ENCODE data around the gene MCF2L.

MCF2L gene

GRCh38 chr13:112947796-112948195, 21.2 kb upstream of the MCF2L start:
- DNase-seq (ENCODE audit: low read depth in 1 of 2, low spot score in 1 of 2), result no peak

DNA sequence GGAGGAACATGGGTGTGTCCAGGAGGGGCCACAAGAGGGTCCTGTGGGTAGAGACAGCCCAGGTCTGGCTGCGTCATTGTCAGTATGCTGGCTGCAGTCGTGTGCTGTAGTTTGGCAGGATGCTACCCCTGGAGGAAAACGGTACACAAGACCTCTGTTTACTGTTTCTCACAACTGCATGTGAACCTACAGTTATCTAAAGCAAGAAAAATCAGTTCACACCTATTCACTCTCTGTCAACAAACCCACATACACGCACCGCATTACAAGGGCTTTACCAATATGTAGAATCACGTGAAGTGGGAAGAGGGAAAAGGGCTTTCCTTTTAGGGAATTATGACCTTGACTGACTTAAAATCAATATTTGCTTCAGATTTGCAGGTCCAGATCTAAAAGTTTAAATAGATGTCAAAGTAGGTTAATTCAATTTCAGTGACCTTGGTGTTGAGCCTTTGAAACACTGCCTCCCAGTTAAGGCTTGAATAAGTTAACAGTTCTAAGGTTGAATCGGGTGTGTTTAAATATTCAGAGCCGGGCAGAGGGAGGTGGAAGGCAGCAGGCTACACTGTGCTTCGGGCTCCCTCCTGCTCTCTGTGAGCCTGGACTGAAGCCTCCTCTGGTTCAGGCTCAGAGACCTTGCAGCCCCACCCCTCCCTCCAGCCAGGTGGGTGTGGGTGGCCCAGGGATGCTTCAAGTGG, 17.2 kb upstream of the MCF2L start:
- no peak for DNase-seq (ENCODE audit: low read depth in 1 of 2, low spot score in 1 of 2)

- DNase-seq (ENCODE audit: low read depth in 1 of 2, low spot score in 1 of 2), result no peak
Measured at GRCh38 chr13:112952759-112953551, 16.1 kb upstream of the MCF2L start.

- no peak for DNase-seq (ENCODE audit: low read depth in 1 of 2, low spot score in 1 of 2)
Measured at GRCh38 chr13:112953591-112954487, 15.2 kb upstream of the MCF2L start.

DNA sequence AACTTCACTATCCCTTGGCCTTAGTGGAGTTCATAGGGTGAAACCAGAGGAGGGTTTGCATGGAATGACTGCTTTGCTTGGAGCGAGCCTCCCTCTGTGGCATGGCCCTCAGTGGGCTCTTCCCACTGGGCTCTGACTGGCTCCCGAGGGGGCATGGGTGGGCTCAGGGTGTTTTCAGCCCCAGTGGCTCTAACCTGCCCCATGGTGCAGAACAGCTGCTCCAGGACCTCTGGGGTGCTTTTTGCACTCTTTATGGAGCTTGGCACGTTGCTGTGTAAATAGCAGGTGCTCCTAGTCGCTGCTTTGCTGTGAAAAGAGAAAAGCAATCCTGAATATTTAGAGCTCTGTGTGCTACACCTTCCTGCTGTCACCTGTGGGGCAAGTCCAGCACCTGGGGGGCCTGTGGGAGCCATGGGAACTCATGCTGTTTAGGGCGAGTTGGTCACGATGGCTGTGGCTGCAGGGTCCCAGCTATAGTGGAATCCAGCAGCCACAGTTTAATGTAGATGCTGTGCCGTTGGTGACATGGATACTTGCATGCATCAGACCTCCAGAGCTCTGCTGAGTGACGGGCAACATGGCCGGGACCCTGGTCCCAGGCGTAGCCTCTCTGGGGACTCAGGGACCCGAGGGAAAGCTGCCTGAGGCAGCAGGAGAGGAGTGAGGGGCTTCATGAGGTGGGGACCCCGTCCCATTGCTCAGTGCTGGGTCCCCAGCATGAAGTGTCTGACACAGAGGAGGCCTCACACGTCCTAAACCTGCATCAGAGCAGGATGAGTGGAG, 14.3 kb upstream of the MCF2L start:
- no peak for DNase-seq (ENCODE audit: low read depth in 1 of 2, low spot score in 1 of 2)

GRCh38 chr13:112955271-112955937, 13.6 kb upstream of the MCF2L start:
- no peak for DNase-seq (ENCODE audit: low read depth in 1 of 2, low spot score in 1 of 2)

DNA sequence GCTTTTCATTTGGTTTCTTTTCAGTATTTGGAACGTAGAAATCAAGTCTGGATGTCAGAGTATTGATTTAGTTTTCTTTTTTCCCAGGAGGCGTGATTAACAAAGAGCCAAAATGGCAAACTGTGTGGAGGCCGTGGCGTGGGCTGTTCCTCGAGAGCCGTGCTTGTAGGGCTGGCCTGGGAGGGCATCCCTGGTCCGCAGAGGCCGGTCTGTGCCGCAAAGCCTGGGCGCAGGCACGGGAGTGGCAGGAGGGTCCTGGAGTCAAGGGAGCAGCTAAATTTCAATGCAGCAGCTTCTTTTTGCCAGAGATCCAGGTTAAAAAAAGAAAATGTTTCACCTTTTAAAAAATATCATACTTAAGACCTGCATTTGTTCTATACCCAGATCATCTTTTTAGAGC, 13.1 kb upstream of the MCF2L start:
- no peak for DNase-seq (ENCODE audit: low read depth in 1 of 2, low spot score in 1 of 2)

DNA sequence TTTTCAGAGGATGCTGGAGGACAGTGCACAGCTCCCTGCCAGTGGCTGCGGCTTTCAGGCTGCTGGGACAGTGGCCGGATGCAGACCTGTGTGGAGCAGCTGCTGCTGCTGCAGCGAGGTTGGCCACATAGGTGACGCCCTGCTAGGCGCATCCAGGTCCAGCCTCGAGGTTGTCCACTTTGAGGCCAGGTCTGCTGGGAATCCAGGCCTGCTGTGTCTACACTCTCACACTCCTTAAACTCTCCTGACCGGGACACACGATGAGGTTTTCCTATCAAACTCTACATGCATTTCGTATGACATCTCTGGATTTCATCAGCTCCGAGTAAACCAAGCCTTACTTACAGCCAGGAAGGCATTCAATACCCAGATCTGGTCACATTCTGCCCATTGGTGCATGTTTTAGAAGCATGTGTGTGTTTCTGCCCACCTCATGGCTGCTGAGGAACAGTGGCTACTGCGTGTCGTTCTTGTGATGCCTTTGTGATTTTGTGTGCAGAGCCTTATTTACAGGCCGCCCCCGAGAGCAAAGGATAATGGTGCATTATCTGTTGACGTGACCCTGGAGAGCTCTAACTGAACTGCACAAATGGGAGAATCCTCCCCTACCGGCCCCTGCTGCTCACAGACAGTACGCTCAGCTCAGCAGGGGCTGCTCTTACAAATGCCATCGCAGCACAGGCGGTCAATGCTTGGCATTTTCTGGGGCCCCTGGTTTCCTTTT, 12.3 kb upstream of the MCF2L start:
- DNase-seq (ENCODE audit: low read depth in 1 of 2, low spot score in 1 of 2), result no peak

DNA sequence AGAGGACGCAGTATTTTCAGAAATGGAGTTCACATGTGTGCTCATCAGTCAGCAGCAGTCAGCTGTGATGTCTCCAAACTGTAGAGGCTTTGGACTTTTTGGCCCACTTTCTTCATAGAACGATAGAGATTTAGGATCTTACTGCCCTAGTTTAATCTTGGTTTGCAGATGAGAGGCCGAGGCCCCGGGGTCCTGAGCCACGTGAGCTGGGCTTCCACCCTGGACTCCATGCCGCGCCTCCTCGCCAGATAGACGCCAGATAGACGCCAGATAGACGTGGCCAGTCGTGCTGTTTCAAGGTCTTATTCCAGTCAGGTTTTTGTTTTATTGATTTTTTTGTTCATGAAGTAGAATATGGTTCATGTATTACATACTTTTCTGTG, 11.7 kb upstream of the MCF2L start:
- no peak for DNase-seq (ENCODE audit: low read depth in 1 of 2, low spot score in 1 of 2)

GRCh38 chr13:112958127-112958989, 10.7 kb upstream of the MCF2L start:
- DNase-seq (ENCODE audit: low read depth in 1 of 2, low spot score in 1 of 2), result no peak

GRCh38 chr13:112959206-112959605, 9.8 kb upstream of the MCF2L start:
- DNase-seq (ENCODE audit: low read depth in 1 of 2, low spot score in 1 of 2), result no peak

DNA sequence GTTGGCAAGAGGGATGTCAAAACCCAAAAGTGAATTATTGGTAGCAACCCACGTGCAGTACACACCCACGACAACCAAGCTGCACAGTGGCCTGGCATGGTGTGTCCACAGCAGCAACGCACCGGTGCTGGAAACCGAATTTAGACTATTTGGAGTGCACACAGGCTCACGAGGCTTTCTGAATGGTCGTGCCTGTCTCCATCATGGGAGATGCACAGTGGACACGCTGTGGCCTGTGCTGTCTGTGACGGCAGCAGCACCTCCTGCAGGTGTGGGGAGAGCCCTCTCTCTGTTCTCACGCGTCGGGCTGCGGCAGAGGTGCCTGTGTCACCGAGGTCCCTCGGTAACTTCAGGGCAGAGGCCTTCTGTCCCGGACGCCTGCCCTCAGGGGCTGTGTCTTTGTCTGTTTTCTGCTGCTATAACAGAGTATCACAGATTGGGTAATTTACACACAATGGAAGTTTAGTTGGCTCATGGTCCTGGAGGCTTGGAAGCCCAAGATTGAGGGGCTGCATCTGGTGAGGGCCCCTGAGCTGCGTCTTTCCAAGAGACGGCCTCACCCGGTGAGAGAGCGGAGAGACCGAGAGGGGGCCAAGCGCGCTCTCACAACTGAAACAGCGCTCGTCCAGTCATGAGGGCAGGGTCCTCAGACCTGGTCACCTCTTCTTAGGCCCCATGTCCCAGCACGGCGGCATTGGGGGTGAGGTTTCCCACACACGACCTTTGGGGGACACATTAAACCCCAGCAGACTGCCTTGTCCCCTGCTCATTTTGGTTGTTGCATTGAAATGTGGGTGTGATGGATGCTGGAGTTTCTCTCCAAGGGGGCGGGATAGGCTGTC, 9.1 kb upstream of the MCF2L start:
- DNase-seq (ENCODE audit: low read depth in 1 of 2, low spot score in 1 of 2), result no peak

GRCh38 chr13:112960706-112961105, 8.3 kb upstream of the MCF2L start:
- no peak for DNase-seq (ENCODE audit: low read depth in 1 of 2, low spot score in 1 of 2)

GRCh38 chr13:112961457-112962369, 7.3 kb upstream of the MCF2L start:
- no peak for DNase-seq (ENCODE audit: low read depth in 1 of 2, low spot score in 1 of 2)

GRCh38 chr13:112962396-112962795, 6.6 kb upstream of the MCF2L start:
- no peak for DNase-seq (ENCODE audit: low read depth in 1 of 2, low spot score in 1 of 2)

- DNase-seq (ENCODE audit: low read depth in 1 of 2, low spot score in 1 of 2), result no peak
Measured at GRCh38 chr13:112962911-112963625, 5.9 kb upstream of the MCF2L start.

Measured in activated T-helper 1 cell treated with anti-CD3 and anti-CD28 coated beads, Interleukin-2, amount 50 U/mL, for 16 hours (primary cell).